GM23248 (cell line): Measurements from ENCODE around the gene CNTNAP5.

Experiments used
- EZH2 ChIP-seq: fragments of 200-600 bp; sonication (generic); IDR thresholded peaks from 2 replicates; pipeline ENCODE4 v1.6.1; 2018; ENCODE audit warnings: antibody characterized with exemption, mild to moderate bottlenecking; ENCODE audit not compliant: insufficient read depth, poor library complexity, severe bottlenecking
- EZH2phosphoT487 ChIP-seq: fragments of 200-600 bp; sonication (generic); IDR thresholded peaks from 2 replicates; pipeline ENCODE4 v1.6.1; 2018; ENCODE audit warnings: antibody characterized with exemption, moderate library complexity, mild to moderate bottlenecking, low read depth; ENCODE audit not compliant: insufficient read depth

- TF ChIP-seq EZH2: no peak
- TF ChIP-seq EZH2phosphoT487: no peak
Measured at GRCh38 chr2:124602759-124603158, 577.7 kb downstream of the CNTNAP5 start.
